GM12878 (cell line): Measurements from ENCODE around the gene COA1. TPM values are rescaled to one million over a fixed set of nuclear protein-coding genes. Genes with fewer than 3 reads are reported as not detected.

Source experiments
- ATAC-seq: fragments of 200-7000 bp; cut with Tn5 transposase; 3 replicates; pipeline ENCODE4 v1.9.1; 2020; ENCODE audit warnings: mild to moderate bottlenecking, moderate library complexity
- BruUV-seq: library from RNA; stranded (reverse); fragments of 400-500 nt; replicated peaks from 2 replicates; lab custom pipeline; 2021; lab: Mats Ljungman, UMichigan
- CTCF ChIA-PET: fragments of 300-600 bp; sonication (Branson Sonifier 250); formaldehyde crosslinking; extraction: SDS; loops from one replicate; lab custom pipeline; 2021; ENCODE audit warnings: inconsistent platforms; lab: Yijun Ruan, JAX
- POLR2A ChIA-PET: fragments of 350-600 bp; formaldehyde crosslinking; extraction: SDS; loops from one replicate; lab custom pipeline; 2021; ENCODE audit warnings: inconsistent platforms; lab: Charles Lee
- RAD21 ChIA-PET: fragments of 300-600 bp; sonication (Branson Sonifier 250); formaldehyde crosslinking; loops from one replicate; lab custom pipeline; 2023; ENCODE audit warnings: antibody characterized with exemption; ENCODE audit not compliant: unreplicated experiment; lab: Charles Lee
- SMC1A ChIA-PET: fragments of 300-600 bp; sonication (Branson Sonifier 250); formaldehyde crosslinking; loops from one replicate; lab custom pipeline; 2023; ENCODE audit not compliant: unreplicated experiment, uncharacterized antibody; lab: Charles Lee
- DNase-seq: peaks from one replicate; pipeline ENCODE4 v3.0.0-alpha.2; 2011; ENCODE audit warnings: low read depth, low spot score
- FAIRE-seq: peaks from 3 replicates; lab custom pipeline; 2011; peaks lifted over from hg19 to GRCh38; lab: Jason Lieb, UNC
- H2AFZ ChIP-seq: 2 replicates; pipeline ENCODE4 v1.6.0; 2011; ENCODE audit warnings: low read depth, low read length, control low read depth; ENCODE audit not compliant: control insufficient read depth
- H3K27ac ChIP-seq: 2 replicates; pipeline ENCODE4 v1.5.1; 2011; ENCODE audit warnings: control low read depth; ENCODE audit not compliant: control insufficient read depth, insufficient read depth
- H3K27me3 ChIP-seq, 2 experiments: replicated peaks in 1 of 2; 2 replicates each; pipeline versions ENCODE4 v1.6.0 to v1.6.1; 2011; ENCODE audit warnings: low read length in 1 of 2; ENCODE audit not compliant: control insufficient read depth in 2 of 2, insufficient read depth in 2 of 2
- H3K36me3 ChIP-seq, 2 experiments: 2 replicates each; pipeline ENCODE4 v1.5.1; 2011; ENCODE audit warnings: low read length in 1 of 2; ENCODE audit not compliant: control insufficient read depth in 2 of 2, insufficient read depth in 2 of 2
- H3K4me1 ChIP-seq: 2 replicates; pipeline ENCODE4 v1.6.1; 2011; ENCODE audit warnings: mild to moderate bottlenecking, low read length, moderate library complexity, mixed read lengths; ENCODE audit not compliant: control insufficient read depth, insufficient read depth
- H3K4me2 ChIP-seq: 2 replicates; pipeline ENCODE4 v1.6.0; 2011; ENCODE audit warnings: control low read depth; ENCODE audit not compliant: control insufficient read depth, insufficient read depth
- H3K4me3 ChIP-seq: fragments of 200-600 bp; sonication (generic); 2 replicates; pipeline ENCODE4 v1.5.1; 2016
- H3K79me2 ChIP-seq: 2 replicates; pipeline ENCODE4 v1.6.0; 2011; ENCODE audit warnings: low read length; ENCODE audit not compliant: control insufficient read depth, insufficient read depth
- H3K9ac ChIP-seq: 2 replicates; pipeline ENCODE4 v1.8.0; 2011; ENCODE audit warnings: low read length, control low read depth, mixed read lengths; ENCODE audit not compliant: control insufficient read depth, insufficient read depth
- H3K9me3 ChIP-seq: replicated peaks from 3 replicates; pipeline ENCODE4 v1.5.1; 2011; ENCODE audit warnings: mild to moderate bottlenecking, low read length; ENCODE audit not compliant: control insufficient read depth, insufficient read depth
- H4K20me1 ChIP-seq: 2 replicates; pipeline ENCODE4 v1.6.0; 2011; ENCODE audit not compliant: control insufficient read depth, insufficient read depth
- BACH1 ChIP-seq: fragments of 450-650 bp; IDR thresholded peaks from 2 replicates; pipeline ENCODE4 v1.6.1; 2017; ENCODE audit warnings: mild to moderate bottlenecking, borderline replicate concordance
- CREB1 ChIP-seq: IDR thresholded peaks from 2 replicates; pipeline ENCODE4 v1.6.1; 2012; ENCODE audit warnings: low read depth, mild to moderate bottlenecking, inconsistent platforms
- DPF2 ChIP-seq: fragments of 450-650 bp; IDR thresholded peaks from 2 replicates; pipeline ENCODE4 v1.6.1; 2017; ENCODE audit warnings: mild to moderate bottlenecking
- EED ChIP-seq: sonication (generic); IDR thresholded peaks from 2 replicates; pipeline ENCODE4 v1.6.1; 2016; ENCODE audit warnings: antibody characterized with exemption, low read depth
- IKZF1 ChIP-seq: fragments of 450-650 bp; conservative IDR thresholded peaks from 2 replicates; pipeline ENCODE4 v1.6.1; 2017; ENCODE audit warnings: antibody characterized with exemption, mild to moderate bottlenecking
- IKZF2 ChIP-seq, 2 experiments: fragments of 450-650 bp; IDR thresholded peaks; 2 replicates each; pipeline ENCODE4 v1.6.1; 2017; ENCODE audit warnings: mild to moderate bottlenecking in 2 of 2, moderate library complexity in 2 of 2
- JUNB ChIP-seq: IDR thresholded peaks from 2 replicates; pipeline ENCODE4 v1.6.1; 2016; ENCODE audit warnings: antibody characterized with exemption, mild to moderate bottlenecking
- MEF2B ChIP-seq: fragments of 450-650 bp; IDR thresholded peaks from 2 replicates; pipeline ENCODE4 v1.6.1; 2018; ENCODE audit warnings: mild to moderate bottlenecking, moderate library complexity; ENCODE audit not compliant: partially characterized antibody, poor library complexity, severe bottlenecking
- MTA2 ChIP-seq: fragments of 450-650 bp; IDR thresholded peaks from 2 replicates; pipeline ENCODE4 v1.6.1; 2016; ENCODE audit warnings: low read depth, mild to moderate bottlenecking, moderate library complexity
- NR2C1 ChIP-seq: fragments of 450-650 bp; IDR thresholded peaks from 2 replicates; pipeline ENCODE4 v1.6.1; 2017; ENCODE audit warnings: antibody characterized with exemption, mild to moderate bottlenecking, moderate library complexity
- RAD21 ChIP-seq: IDR thresholded peaks from 2 replicates; pipeline ENCODE4 v1.6.1; 2011; ENCODE audit warnings: mild to moderate bottlenecking, low read depth, low read length, moderate library complexity; ENCODE audit not compliant: insufficient read depth
- SIX5 ChIP-seq: IDR thresholded peaks from 2 replicates; pipeline ENCODE4 v1.6.1; 2011; ENCODE audit warnings: mild to moderate bottlenecking, low read depth, low read length, moderate library complexity; ENCODE audit not compliant: severe bottlenecking
- ZNF217 ChIP-seq: fragments of 450-650 bp; IDR thresholded peaks from 2 replicates; pipeline ENCODE4 v1.6.1; 2017; ENCODE audit warnings: antibody characterized with exemption, mild to moderate bottlenecking
- in situ Hi-C: fragments of 300-500 bp; cut with MboI; formaldehyde crosslinking; loops from 9 replicates; pipeline ENCODE4 v1.14.3; 2018; ENCODE audit warnings: mixed read lengths
- intact Hi-C: fragments of 100-400 bp; cut with micrococcal nuclease; formaldehyde crosslinking; loops from one replicate; pipeline ENCODE4 v1.14.2; 2022; ENCODE audit not compliant: unreplicated experiment
- polyA plus RNA-seq, 11 experiments: library from polyadenylated mRNA; depleted of rRNA in 4 of 11; unstranded in 6 of 11; stranded (reverse) in 5 of 11; fragments of >200 nt; fragmentation: Nextera tagmentation in 4 of 11; fragmentation: Illumina TruSeq in 1 of 11; extraction: Ambion mirVana in 4 of 11; extraction: Trizol in 1 of 11; gene quantifications; 1 replicate in 1 of 11; 2 replicates in 10 of 11; pipeline versions ENCODE4 v1.2.1 to v1.2.3, GENCODE V29; 2011 to 2016; ENCODE audit warnings: inconsistent platforms in 2 of 11, missing spikeins in 2 of 11, low read depth in 1 of 11
- total RNA-seq, 4 experiments: library from RNA; depleted of rRNA in 3 of 4; stranded (reverse); fragments of >200 nt in 3 of 4; fragmentation: Illumina TruSeq in 1 of 4; extraction: Trizol in 1 of 4; gene quantifications; 2 replicates each; pipeline versions ENCODE4 v1.2.1 to v1.2.3, GENCODE V29; 2013 to 2021
- TF ChIP-seq, protein P1 (sequence below): fragments of 450-650 bp; IDR thresholded peaks from 2 replicates; pipeline ENCODE4 v1.6.1; 2016; ENCODE audit warnings: mild to moderate bottlenecking, moderate library complexity, borderline replicate concordance
- TF ChIP-seq, protein P2 (sequence below): fragments of 450-650 bp; IDR thresholded peaks from 2 replicates; pipeline ENCODE4 v1.6.1; 2016; ENCODE audit warnings: mild to moderate bottlenecking

The COA1 gene
- total and polyA plus RNA-seq, 10 of the 15 experiments (the other 5 are each of a cell fraction or from before 2014, with no cell fraction given): 83.1 to 258 (median 111) TPM

DNA sequence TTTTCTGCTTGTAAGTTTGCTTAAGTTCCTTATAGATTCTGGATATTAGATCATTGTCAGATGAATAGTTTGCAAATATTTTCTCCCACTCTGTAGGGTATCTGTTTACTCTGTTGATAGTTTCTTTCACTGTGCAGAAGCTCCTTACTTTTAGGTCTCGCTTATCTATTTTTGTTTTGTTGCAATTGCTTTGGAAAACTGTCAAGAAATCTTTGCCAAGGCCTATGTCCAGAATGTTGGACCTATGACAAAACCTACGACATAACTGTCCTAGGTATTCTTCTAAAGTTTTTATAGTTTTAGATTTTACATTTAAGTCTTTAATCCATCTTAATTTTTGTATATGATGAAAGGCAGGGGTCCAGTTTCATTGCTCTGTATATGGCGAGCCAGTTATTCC, 27.4 kb downstream of the COA1 start (continued):
- TF ChIP-seq RAD21 (no peak), NR2C1 (no peak), JUNB (no peak), BACH1 (no peak), CREB1 (no peak)
- TF ChIP-seq, protein P1, sequence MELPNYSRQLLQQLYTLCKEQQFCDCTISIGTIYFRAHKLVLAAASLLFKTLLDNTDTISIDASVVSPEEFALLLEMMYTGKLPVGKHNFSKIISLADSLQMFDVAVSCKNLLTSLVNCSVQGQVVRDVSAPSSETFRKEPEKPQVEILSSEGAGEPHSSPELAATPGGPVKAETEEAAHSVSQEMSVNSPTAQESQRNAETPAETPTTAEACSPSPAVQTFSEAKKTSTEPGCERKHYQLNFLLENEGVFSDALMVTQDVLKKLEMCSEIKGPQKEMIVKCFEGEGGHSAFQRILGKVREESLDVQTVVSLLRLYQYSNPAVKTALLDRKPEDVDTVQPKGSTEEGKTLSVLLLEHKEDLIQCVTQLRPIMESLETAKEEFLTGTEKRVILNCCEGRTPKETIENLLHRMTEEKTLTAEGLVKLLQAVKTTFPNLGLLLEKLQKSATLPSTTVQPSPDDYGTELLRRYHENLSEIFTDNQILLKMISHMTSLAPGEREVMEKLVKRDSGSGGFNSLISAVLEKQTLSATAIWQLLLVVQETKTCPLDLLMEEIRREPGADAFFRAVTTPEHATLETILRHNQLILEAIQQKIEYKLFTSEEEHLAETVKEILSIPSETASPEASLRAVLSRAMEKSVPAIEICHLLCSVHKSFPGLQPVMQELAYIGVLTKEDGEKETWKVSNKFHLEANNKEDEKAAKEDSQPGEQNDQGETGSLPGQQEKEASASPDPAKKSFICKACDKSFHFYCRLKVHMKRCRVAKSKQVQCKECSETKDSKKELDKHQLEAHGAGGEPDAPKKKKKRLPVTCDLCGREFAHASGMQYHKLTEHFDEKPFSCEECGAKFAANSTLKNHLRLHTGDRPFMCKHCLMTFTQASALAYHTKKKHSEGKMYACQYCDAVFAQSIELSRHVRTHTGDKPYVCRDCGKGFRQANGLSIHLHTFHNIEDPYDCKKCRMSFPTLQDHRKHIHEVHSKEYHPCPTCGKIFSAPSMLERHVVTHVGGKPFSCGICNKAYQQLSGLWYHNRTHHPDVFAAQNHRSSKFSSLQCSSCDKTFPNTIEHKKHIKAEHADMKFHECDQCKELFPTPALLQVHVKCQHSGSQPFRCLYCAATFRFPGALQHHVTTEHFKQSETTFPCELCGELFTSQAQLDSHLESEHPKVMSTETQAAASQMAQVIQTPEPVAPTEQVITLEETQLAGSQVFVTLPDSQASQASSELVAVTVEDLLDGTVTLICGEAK: no peak

DNA sequence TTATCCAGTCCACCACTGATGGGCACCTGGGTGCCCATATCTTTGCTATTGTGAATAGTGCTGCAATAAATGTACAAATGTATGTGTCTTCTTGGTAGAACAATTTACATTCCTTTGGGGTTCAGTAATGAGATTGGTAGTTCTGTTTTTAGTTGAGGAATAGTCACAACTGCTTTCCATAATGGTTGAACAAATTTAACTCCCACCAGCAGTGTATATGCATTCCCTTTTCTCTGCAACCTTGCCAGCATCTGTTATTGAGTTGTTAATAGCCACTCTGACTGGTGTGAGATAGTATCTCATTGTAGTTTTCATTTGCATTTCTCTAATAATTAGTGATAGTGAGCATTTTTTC, 27.8 kb downstream of the COA1 start:
- in situ Hi-C loops: loop anchor here (10.0 kb wide), 1 partner anchor 247 kb away; no protein-coding TSS in a partner anchor
- H2AFZ ChIP-seq: no peak overlapping the region
- no peak for DNase-seq
- ChIA-PET CTCF (interaction anchor here (0.9 to 6.3 kb wide), 11 partner anchors 15 to 246 kb away, joined by 3 to 456 read pairs (median 71); partner anchors contain the start of genes COA1 and STK17A), RAD21 (interaction anchor here (0.7 to 6.8 kb wide), 15 partner anchors 9 to 246 kb away, joined by 3 to 516 read pairs (median 12); partner anchors contain the start of gene STK17A), SMC1A (interaction anchor here (0.6 to 6.8 kb wide), 19 partner anchors 11 to 315 kb away, joined by 3 to 307 read pairs (median 4); partner anchors contain the start of genes COA1 and STK17A), POLR2A (interaction anchor here (0.6 to 4.9 kb wide), 5 partner anchors 18 to 119 kb away, joined by 3 to 62 read pairs (median 9); partner anchors contain the start of gene STK17A)
- H3K27ac ChIP-seq: peak overlapping the region; percentile 40; the same call in 1 of the 2 replicates
- TF ChIP-seq EED (no peak), IKZF1 (0 out of 2 replicates have a peak, but pooled peaks have one; percentile 19), MEF2B (peak; percentile 23), SIX5 (no peak), IKZF2 (IDR thresholded peaks at IDR 0.05) (peak in 1 of 2 experiments; percentile 31; a peak in 1 of 4 replicates), DPF2 (no peak), ZNF217 (0 out of 2 replicates have a peak, but pooled peaks have one; percentile 29), MTA2 (peak; percentile 77)
- TF ChIP-seq, protein P2, sequence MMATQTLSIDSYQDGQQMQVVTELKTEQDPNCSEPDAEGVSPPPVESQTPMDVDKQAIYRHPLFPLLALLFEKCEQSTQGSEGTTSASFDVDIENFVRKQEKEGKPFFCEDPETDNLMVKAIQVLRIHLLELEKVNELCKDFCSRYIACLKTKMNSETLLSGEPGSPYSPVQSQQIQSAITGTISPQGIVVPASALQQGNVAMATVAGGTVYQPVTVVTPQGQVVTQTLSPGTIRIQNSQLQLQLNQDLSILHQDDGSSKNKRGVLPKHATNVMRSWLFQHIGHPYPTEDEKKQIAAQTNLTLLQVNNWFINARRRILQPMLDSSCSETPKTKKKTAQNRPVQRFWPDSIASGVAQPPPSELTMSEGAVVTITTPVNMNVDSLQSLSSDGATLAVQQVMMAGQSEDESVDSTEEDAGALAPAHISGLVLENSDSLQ: no peak
- TSS peak; percentile 8 for BruUV-seq
- H3K4me2 ChIP-seq: peak overlapping the region; percentile 38; the same call in 1 of the 2 replicates
- intact Hi-C loops: loop anchor here (5.0 kb wide), 1 partner anchor 74 kb away; no protein-coding TSS in a partner anchor
- H3K9ac ChIP-seq: no peak overlapping the region
- peaks cover 64% of the 10 kb centered on the region for H3K79me2 ChIP-seq
- no peaks in the 10 kb centered on the region for H4K20me1 ChIP-seq
- FAIRE-seq: no peak
- no peaks in the 10 kb centered on the region for H3K27me3 ChIP-seq
- H3K4me1 ChIP-seq: peaks cover 43% of the 10 kb centered on the region
- ATAC-seq: peak; percentile 50
- H3K4me3 ChIP-seq: no peak overlapping the region
- H3K9me3 ChIP-seq: peaks cover 20% of the 10 kb centered on the region; the same call in 2 of the 3 replicates
- H3K36me3 ChIP-seq: peaks cover 6 to 8% of the 10 kb centered on the region in 2 experiments
